Measurements from ENCODE around the gene BCL2L12.

The BCL2L12 gene

GRCh38 chr19:49685845-49686332 is 20.2 kb downstream of the BCL2L12 start:
- DNase-seq (ENCODE audit: low read depth), result no peak

- DNase-seq (ENCODE audit: low read depth), result no peak
Observed at GRCh38 chr19:49686503-49687088, 20.9 kb downstream of the BCL2L12 start.

GRCh38 chr19:49687150-49687549 is 21.4 kb downstream of the BCL2L12 start:
- no peak for DNase-seq (ENCODE audit: low read depth)

GRCh38 chr19:49687566-49688316 is 22.0 kb downstream of the BCL2L12 start:
- no peak for DNase-seq (ENCODE audit: low read depth)

DNA sequence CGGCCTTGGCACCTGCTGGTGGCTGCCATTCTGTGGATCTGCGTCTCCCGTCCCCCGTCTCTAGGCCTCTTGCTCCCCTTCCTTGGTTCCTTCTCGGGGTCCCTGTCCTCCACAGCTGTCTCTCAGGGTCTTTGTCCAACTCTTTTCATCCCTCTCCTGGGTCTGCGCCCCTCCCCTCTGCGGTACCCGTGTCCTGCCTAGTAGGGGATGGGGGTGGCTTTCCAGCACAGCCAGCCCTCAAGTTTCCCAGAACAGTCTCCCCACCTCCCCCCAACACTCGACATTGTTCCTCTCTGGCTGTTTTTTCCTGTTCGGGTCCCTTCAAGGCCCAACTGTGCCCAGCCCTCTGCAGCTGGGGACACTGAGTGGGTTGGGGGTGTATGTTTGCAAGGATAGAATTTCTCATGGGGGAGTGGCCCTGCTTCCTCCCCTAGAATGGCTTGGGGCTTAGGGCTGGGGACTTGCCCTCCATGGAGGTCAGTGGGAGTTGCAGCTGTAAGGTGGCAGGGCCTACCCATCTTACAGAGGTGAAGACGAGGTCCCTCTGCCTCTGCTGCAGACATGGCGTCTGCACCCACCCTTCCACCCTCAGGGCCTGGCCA is 22.9 kb downstream of the BCL2L12 start:
- DNase-seq (ENCODE audit: low read depth), result no peak

DNA sequence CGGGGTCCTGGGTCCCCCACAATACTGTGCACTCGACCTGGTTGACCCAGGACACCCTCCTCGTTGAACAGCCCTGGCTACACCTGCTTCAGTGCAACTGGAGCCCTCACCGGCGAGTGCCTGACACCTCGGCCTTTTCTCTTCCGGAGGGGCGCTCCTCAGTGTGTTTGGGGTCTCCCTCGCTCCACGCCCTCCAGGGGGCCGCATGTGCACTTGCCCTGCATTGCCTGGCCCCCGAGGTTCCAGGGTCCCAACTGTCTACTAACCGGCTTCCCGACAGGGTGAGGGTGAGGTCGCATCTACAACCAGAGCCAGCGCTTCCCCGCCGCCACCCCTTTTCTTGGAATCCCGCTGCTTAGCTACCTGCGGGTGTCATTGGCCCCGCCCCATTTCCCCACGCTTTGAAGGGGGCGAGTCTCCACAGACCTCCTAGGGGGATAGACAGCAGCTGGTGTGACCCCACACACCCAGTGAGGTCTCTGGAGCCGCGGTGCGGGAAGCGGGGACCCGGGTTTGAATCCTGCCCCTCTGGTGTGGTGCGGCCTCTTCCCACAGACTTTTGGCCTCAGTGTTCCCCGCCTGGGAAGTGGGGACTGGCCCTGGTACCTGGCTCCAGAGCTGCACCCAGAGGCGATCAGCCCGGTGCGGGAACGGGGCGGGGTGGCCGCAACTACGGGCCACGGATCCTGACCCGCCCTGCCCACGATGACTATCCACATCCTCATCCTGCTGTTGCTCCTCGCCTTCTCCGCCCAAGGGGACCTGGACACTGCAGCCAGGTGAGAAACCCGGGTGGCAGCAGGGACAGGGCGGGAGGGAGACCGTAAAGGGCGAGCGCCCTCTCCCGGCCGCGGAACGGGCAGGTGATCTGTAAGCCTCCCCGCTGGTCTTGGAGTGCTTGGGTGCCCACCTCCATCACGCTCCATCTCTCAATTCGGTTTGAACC is 23.7 kb downstream of the BCL2L12 start, which contains the start of gene ADM5:
ADM5 (plus strand) TSS at position 462 of the 946 bp plus-strand sequence; CDS start at position 706, 244 bp downstream.
- no peak for DNase-seq (ENCODE audit: low read depth)

GRCh38 chr19:49690079-49690655 is 24.4 kb downstream of the BCL2L12 start:
- DNase-seq (ENCODE audit: low read depth), result no peak

- DNase-seq (ENCODE audit: low read depth), result no peak
Observed at GRCh38 chr19:49690656-49691242, 25.0 kb downstream of the BCL2L12 start, which contains the start of gene CPT1C. Gene CPT1C (plus strand): TSS chr19:49691116. CDS start chr19:49692253, 1,137 bp downstream.

GRCh38 chr19:49691243-49692146 is 25.8 kb downstream of the BCL2L12 start:
- no peak for DNase-seq (ENCODE audit: low read depth)

- no peak for DNase-seq (ENCODE audit: low read depth)
Observed at GRCh38 chr19:49692147-49692506, 26.4 kb downstream of the BCL2L12 start.

- DNase-seq (ENCODE audit: low read depth), result no peak
Observed at GRCh38 chr19:49696115-49696514, 30.4 kb downstream of the BCL2L12 start.

GRCh38 chr19:49696865-49697264 is 31.1 kb downstream of the BCL2L12 start:
- no peak for DNase-seq (ENCODE audit: low read depth)

GRCh38 chr19:49699364-49699763 is 33.6 kb downstream of the BCL2L12 start:
- DNase-seq (ENCODE audit: low read depth), result no peak

DNA sequence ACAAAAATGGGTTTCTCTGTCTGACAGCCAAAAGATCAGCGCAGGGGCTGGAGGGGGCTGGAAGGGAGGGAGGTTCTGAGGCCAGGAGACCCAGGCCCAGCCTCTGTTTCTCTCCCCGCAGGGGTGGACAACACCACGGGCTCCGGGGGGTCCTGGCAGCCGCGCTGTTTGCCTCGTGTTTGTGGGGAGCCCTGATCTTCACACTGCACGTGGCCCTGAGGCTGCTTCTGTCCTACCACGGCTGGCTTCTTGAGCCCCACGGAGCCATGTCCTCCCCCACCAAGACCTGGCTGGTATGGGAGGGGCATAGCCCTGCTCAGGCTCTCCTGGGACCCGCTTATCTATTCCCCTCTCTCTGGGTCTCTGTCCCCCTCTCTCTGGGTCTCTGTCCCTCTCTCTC is 34.8 kb downstream of the BCL2L12 start:
- no peak for DNase-seq (ENCODE audit: low read depth)

GRCh38 chr19:49701271-49701786 is 35.6 kb downstream of the BCL2L12 start:
- DNase-seq (ENCODE audit: low read depth), result no peak

GRCh38 chr19:49704888-49705642 is 39.3 kb downstream of the BCL2L12 start:
- DNase-seq (ENCODE audit: low read depth), result no peak

- DNase-seq (ENCODE audit: low read depth), result no peak
Observed at GRCh38 chr19:49705919-49706318, 40.2 kb downstream of the BCL2L12 start.

DNA sequence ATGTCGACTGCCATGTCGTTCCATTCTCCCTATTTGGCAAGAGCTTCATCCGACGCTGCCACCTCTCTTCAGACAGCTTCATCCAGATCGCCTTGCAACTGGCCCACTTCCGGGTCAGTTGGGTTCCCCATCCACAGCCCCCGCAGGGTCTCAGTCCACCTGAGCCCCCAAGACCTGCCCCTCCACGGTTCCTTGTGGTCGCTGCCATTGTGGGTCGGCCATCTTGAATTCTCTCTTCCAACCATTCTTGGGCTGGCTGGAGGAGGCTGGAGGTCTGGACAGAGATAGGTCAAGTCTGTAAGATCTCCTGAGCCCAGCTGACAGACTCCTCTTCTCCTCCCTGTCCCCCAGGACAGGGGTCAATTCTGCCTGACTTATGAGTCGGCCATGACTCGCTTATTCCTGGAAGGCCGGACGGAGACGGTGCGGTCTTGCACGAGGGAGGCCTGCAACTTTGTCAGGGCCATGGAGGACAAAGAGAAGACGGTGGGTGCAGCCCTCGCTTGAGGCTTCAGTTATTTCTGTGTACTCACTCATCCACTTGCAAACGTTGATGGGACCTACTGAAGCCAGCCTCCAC is 44.7 kb downstream of the BCL2L12 start:
- DNase-seq (ENCODE audit: low read depth), result no peak

GRCh38 chr19:49712397-49712859 is 46.7 kb downstream of the BCL2L12 start:
- DNase-seq (ENCODE audit: low read depth), result no peak

Data from activated gamma-delta T cell treated with anti-CD3 and anti-CD28 coated beads, Interleukin-2, amount 50 U/mL, for 16 hours (primary cell).